ENCODE results near the gene VAV2.

The VAV2 gene

DNA sequence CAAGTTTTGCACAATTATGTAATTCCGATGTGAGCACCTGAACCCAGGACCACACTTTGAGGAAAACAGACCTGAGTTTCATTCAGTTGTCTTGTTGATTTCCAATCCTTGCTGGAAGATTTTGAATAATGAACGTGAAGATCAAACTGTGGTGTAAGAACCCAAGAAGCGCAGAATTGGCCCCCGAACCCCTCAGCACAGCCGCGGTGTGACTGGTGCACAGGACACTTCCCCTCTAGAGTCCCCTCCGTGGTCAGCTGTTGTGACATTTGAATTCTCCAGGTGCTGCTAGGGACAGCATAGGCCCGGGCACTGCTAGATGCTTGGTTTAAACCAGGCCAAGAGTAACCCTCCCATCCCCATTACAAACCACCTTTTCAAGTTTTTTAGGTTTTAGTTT lies 34.9 kb upstream of the VAV2 start:
- no peak for DNase-seq (ENCODE audit: low spot score)

- no peak for DNase-seq (ENCODE audit: low spot score)
These were observed 34.5 kb upstream of the VAV2 start for GRCh38 chr9:134026581-134026980.

DNA sequence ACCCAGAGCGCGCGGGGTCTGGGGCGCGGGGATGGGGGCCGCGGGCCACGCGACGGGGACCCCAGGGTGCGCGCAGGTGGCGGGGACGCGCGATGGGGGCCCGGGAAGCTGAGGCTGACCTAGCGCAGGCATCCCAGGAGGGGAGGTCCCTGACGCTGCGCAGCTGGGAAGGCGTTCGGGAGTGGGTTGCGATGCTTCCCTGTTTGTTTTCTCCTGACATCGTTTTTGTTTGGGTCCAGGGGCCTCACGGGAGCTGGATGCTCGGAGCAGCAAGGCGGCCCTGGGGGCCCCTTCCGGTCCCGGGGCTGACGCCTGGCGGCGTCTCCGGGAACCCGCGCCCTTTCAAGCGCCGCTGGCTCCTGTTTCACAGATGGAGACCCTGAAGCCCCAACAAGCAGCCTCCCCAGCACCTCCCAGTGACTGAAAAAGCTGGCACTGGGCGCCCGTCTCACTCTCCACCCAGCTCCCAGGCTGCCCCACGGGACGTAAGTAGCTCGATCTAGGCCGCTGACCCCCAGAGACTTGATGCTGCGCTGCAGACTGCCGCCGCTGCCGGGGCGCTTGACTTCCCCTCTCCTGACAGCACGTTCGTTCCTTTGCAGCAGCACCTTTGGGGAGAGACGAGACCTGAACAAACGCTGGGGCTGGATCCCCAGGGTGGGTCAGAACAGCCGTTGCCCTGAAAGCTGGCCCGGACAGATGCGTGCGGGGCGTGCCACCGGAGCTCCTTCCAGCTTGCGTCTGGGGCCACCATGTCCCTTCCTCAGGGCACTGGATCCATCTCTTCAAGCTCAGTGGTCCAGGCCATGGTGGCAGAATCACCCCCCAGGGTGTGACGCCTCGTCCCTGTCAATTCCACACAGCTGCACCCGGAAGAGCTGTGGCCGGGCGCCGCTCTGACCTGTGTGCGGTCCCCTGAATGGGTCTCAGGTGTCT lies 33.8 kb upstream of the VAV2 start:
- peak; percentile 21 for DNase-seq (ENCODE audit: low spot score)

DNA sequence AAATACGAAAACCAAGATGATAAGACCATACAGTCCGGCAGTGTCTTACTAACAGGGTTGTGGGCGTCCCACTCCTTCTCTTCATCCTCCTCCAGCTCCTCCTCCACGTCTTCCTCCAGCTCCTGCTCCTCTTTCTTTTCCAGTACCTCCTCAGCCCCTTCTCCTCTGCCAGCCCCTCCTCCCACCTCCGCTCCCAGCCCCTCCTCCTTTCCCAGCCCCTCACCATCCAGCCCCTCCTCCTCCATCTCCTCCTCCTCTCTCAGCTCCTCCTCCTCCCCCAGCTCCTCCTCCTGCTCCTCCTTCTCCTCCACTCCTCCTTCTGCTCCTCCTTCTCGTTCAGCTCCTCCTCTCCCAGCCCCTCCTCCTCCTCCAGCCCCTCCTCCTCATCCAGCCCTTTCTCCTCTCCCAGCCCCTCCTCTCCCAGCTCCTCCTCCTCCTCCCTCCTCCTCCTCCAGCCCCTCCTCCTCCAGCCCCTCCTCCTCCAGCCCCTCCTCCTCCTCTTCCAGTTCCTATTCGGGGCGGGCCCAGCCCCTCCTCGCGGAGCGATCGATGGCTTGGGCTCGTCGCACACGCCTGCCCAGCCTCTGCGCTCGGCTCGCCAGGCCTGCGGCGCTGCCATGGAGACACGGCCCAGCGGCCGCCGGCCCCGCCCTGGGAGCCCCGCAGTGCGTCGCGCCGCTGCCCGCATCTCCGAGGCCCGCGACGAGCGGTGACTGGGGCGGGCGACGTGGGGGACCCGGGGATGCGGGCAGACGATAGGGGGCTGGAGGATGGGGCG lies 32.9 kb upstream of the VAV2 start, which contains the start of gene BRD3OS:
TSS of gene BRD3OS (plus strand) at position 654 of the 778 bp plus-strand sequence. CDS start 1,267 bp downstream, outside the sequence.
- peak; percentile 96 for DNase-seq (ENCODE audit: low spot score)

GRCh38 chr9:134024214-134024792 lies 32.2 kb upstream of the VAV2 start:
- no peak for DNase-seq (ENCODE audit: low spot score)

DNA sequence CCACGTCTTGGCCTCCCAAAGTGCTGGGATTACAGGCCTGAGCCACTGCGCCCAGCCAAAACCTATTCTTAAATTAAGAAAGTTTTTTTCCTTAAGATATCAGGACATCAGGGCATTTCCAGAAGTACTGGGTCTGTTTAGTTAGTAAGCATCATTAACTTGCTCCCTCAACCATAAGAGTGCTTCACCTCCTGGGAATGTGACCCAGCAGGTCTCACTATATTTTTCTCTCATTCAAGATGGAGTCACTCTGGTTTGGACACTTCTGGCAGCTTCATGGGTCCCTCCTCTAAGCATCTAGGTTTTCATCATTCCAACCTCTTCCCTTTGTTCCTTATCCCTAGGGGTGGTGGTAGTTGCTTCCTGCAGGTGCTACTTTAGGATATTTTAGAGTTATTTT lies 22.8 kb upstream of the VAV2 start:
- DNase-seq (ENCODE audit: low spot score): no peak

GRCh38 chr9:134011401-134011800 lies 19.3 kb upstream of the VAV2 start:
- no peak for DNase-seq (ENCODE audit: low spot score)

DNA sequence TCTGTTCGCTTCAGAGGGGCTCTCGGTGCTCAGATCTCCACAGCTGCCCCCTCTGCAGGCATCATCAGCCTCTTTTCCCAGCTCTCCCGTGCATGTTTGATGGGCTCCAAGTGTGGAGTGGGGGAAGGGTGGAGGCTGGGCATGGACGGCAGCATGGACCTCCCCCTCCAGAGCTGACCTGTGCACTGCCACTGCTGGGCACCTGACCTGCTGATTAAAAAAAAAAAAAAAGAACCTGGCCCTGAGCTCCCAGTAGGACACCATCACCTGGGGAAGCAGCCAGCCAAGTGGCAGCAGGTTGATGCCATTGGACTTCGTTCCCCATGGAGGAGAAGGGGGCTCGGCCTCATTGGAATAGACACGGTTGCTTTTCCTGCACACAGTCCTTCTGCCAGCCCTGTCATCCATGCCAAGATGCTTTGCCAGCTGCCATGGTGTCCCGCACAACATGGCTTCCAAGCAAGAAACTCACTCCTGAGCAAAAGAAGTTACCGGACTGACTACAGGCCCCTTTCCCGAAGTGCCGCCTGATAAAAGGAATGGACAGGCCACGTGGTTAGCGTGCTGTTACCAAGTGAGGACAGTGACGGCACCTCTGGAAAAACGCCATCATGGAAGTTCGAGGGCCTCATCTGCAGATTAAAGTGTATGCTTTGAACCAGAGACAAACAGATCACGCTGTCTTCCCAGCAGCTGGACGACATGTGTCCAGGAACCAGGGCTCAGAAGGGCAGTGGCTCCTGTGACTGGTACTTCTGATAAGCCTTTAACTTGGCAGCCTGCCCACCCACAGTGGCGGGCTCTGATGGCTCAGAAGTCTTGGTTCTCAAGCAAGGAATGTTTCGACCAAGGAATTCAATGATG lies 18.4 kb upstream of the VAV2 start:
- no peak for DNase-seq (ENCODE audit: low spot score)

GRCh38 chr9:134007571-134007970 lies 15.4 kb upstream of the VAV2 start:
- no peak for DNase-seq (ENCODE audit: low spot score)

- DNase-seq (ENCODE audit: low spot score): no peak
These were observed 15.0 kb upstream of the VAV2 start for GRCh38 chr9:134007150-134007549.

GRCh38 chr9:134005381-134005780 lies 13.3 kb upstream of the VAV2 start:
- DNase-seq (ENCODE audit: low spot score): no peak

GRCh38 chr9:134004881-134005280 lies 12.8 kb upstream of the VAV2 start:
- no peak for DNase-seq (ENCODE audit: low spot score)

- no peak for DNase-seq (ENCODE audit: low spot score)
These were observed 12.2 kb upstream of the VAV2 start for GRCh38 chr9:134004131-134004873.

GRCh38 chr9:134003237-134003636 lies 11.1 kb upstream of the VAV2 start:
- no peak for DNase-seq (ENCODE audit: low spot score)

DNA sequence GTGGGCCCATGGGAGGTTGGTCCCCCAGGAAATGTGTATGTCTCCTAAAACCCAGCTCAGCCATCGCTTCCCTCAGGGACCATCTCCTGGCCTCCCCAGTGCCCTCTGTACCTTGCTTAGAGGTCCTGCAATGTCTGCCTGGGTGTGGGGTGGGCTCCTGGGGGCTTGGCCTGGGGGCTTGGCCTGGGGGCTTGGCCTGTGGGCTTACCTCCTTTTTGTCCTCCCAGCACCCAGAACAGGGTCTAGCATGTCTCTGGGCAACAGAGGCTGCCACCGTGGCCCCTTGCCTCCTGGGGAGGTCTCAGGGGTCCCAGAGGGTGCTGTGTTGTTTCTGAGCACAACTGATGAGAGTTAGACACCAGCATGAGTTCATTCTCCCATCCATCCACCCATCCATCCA lies 10.7 kb upstream of the VAV2 start:
- no peak for DNase-seq (ENCODE audit: low spot score)

DNA sequence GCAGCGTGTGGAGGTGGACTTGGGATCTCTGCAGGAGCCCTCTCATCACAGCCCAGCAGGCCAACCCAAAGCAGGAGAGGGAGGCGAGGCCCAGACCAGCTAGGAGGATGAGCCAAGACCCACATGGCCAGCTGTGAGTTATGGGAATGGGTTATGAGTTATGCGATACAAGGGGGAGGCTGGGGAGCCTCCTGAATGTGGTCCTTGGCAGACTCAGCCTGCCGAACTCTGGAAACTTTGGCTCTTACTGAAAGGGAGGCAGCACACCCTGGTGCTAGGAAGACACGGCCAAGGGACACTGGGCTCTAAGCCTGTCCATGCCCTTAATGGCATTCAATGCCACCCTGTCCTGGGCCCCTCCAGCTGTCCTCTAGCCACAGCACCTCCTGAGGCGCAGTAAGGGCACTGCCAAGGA lies 7.7 kb upstream of the VAV2 start:
- no peak for DNase-seq (ENCODE audit: low spot score)

DNA sequence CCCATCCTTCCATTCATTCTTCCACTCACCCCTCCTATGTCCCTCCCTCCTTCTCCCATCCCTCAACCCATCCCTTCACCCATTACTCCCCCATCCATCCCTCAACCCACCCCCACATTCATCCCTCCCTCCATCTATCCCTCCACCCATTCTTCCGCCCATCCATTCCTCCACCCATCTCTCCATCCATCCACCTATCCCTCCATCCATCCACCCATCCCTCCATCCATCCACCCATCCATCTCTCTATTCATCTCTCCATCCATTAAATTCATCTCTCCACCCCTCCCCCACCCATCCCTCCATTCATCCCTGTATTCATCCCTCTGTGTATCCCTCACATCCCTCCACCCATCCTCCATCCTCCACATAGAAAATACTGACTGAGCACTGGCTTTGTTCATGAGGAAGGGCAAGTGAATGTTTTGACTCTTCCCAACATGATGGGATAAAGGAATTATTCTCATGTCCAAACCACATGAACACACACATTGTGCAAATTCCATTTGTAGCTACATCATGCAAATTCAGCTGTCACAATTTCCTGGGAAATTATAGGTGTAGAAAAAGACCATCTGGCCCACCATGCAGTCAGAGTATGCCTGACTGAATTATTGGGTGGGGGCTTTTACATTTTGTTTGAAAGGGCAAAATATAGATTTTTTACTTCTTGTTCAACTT lies 6.9 kb upstream of the VAV2 start:
- DNase-seq (ENCODE audit: low spot score): no peak

- DNase-seq (ENCODE audit: low spot score): no peak
These were observed 5.5 kb upstream of the VAV2 start for GRCh38 chr9:133997584-133997983.

- DNase-seq (ENCODE audit: low spot score): no peak
These were observed 4.7 kb upstream of the VAV2 start for GRCh38 chr9:133996531-133997520.

Data from activated CD4-positive, alpha-beta T cell treated with anti-CD3 and anti-CD28 coated beads, Interleukin-2, Interleukin-4, amounts not matched to agents 100 ng/mL and 50 ng/mL, durations not matched to agents 16 hours and 8 hours (primary cell).